WTC11 (cell line): ENCODE results near the gene ABCB10. TPM values are rescaled to one million over a fixed set of nuclear protein-coding genes. Genes with fewer than 3 reads are reported as not detected.

Experiments used
- ATAC-seq: fragments of 200-7000 bp; cut with Tn5 transposase; 2 replicates; pipeline ENCODE4 v1.10.0; 2021; ENCODE audit warnings: mild to moderate bottlenecking, moderate library complexity
- CTCF ChIA-PET: fragments of 300-600 bp; sonication (Branson Sonifier 250); formaldehyde crosslinking; loops from one replicate; lab custom pipeline; 2021; ENCODE audit warnings: antibody characterized with exemption; lab: Charles Lee
- POLR2A ChIA-PET: fragments of 350-600 bp; sonication (Branson Sonifier 250); formaldehyde crosslinking; loops from one replicate; lab custom pipeline; 2021; ENCODE audit warnings: antibody characterized with exemption; lab: Charles Lee
- DNase-seq: peaks from one replicate; pipeline ENCODE4 v3.0.0; 2021; ENCODE audit warnings: low spot score
- H3K27ac Mint-ChIP-seq: 2 replicates; pipeline ENCODE4 v1.8.0; 2021; ENCODE audit warnings: mixed read lengths
- H3K27me3 Mint-ChIP-seq: 2 replicates; pipeline ENCODE4 v1.8.0; 2021; ENCODE audit warnings: low read depth, mild to moderate bottlenecking, moderate library complexity, mixed read lengths
- H3K36me3 Mint-ChIP-seq: 2 replicates; pipeline ENCODE4 v1.8.0; 2021; ENCODE audit warnings: mixed read lengths
- H3K4me1 Mint-ChIP-seq: 2 replicates; pipeline ENCODE4 v1.8.0; 2022; ENCODE audit warnings: mixed read lengths
- H3K4me3 Mint-ChIP-seq: 2 replicates; pipeline ENCODE4 v1.8.0; 2021; ENCODE audit warnings: mild to moderate bottlenecking, moderate library complexity, mixed read lengths
- H3K9me3 Mint-ChIP-seq: 2 replicates; pipeline ENCODE4 v1.8.0; 2021; ENCODE audit warnings: mixed read lengths
- ATF1 ChIP-seq: sonication (generic); formaldehyde crosslinking; IDR thresholded peaks from 2 replicates; pipeline ENCODE4 v1.8.1; 2023; ENCODE audit warnings: mild to moderate bottlenecking, moderate library complexity, missing genetic modification reagents
- ATF3 ChIP-seq: sonication (generic); formaldehyde crosslinking; conservative IDR thresholded peaks from 2 replicates; pipeline ENCODE4 v1.8.1; 2022; ENCODE audit warnings: mild to moderate bottlenecking, missing genetic modification reagents
- CDX4 ChIP-seq: fragments of 250-450 bp; sonication (Bioruptor Pico); IDR thresholded peaks from 2 replicates; pipeline ENCODE4 v1.9.0; 2021; ENCODE audit warnings: moderate library complexity, mild to moderate bottlenecking, inconsistent platforms, borderline replicate concordance
- FOXP1 ChIP-seq: sonication (generic); formaldehyde crosslinking; IDR thresholded peaks from 2 replicates; pipeline ENCODE4 v1.8.0; 2022; ENCODE audit warnings: missing genetic modification reagents, mild to moderate bottlenecking, moderate library complexity, borderline replicate concordance
- HMGXB4 ChIP-seq: sonication (generic); formaldehyde crosslinking; IDR thresholded peaks from 2 replicates; pipeline ENCODE4 v1.8.1; 2023; ENCODE audit warnings: mild to moderate bottlenecking, moderate library complexity, missing genetic modification reagents
- IRF2 ChIP-seq: sonication (generic); formaldehyde crosslinking; IDR thresholded peaks from 2 replicates; pipeline ENCODE4 v1.8.0; 2022; ENCODE audit warnings: low read depth, missing genetic modification reagents, borderline replicate concordance
- JAZF1 ChIP-seq: fragments of 250-450 bp; sonication (Bioruptor Pico); IDR thresholded peaks from 2 replicates; pipeline ENCODE4 v1.9.0; 2021; ENCODE audit warnings: moderate library complexity, mild to moderate bottlenecking, inconsistent platforms
- JUN ChIP-seq: sonication (generic); formaldehyde crosslinking; IDR thresholded peaks from 2 replicates; pipeline ENCODE4 v1.8.0; 2023; ENCODE audit warnings: mild to moderate bottlenecking, missing genetic modification reagents
- MXD4 ChIP-seq: fragments of 250-450 bp; sonication (Bioruptor Pico); IDR thresholded peaks from 2 replicates; pipeline ENCODE4 v1.8.0; 2021; ENCODE audit warnings: mild to moderate bottlenecking, moderate library complexity, borderline replicate concordance
- NR1H2 ChIP-seq: sonication (generic); formaldehyde crosslinking; IDR thresholded peaks from 2 replicates; pipeline ENCODE4 v1.9.0; 2021; ENCODE audit warnings: mild to moderate bottlenecking, moderate library complexity, missing genetic modification reagents
- NR2C2 ChIP-seq: sonication (generic); formaldehyde crosslinking; IDR thresholded peaks from 2 replicates; pipeline ENCODE4 v1.8.0; 2022; ENCODE audit warnings: mild to moderate bottlenecking, missing genetic modification reagents
- RELA ChIP-seq: sonication (generic); formaldehyde crosslinking; IDR thresholded peaks from 2 replicates; pipeline ENCODE4 v1.8.1; 2022; ENCODE audit warnings: missing genetic modification reagents, mild to moderate bottlenecking, borderline replicate concordance
- RORB ChIP-seq: fragments of 250-450 bp; sonication (Bioruptor Pico); IDR thresholded peaks from 2 replicates; pipeline ENCODE4 v1.9.0; 2021; ENCODE audit warnings: mild to moderate bottlenecking
- SOX15 ChIP-seq: fragments of 250-450 bp; sonication (Bioruptor Pico); IDR thresholded peaks from 2 replicates; pipeline ENCODE4 v1.9.0; 2021; ENCODE audit warnings: mild to moderate bottlenecking
- STAT6 ChIP-seq: sonication (generic); formaldehyde crosslinking; conservative IDR thresholded peaks from 2 replicates; pipeline ENCODE4 v1.8.1; 2023; ENCODE audit warnings: mild to moderate bottlenecking, low read depth, missing genetic modification reagents, moderate library complexity
- TEAD4 ChIP-seq: sonication (generic); formaldehyde crosslinking; IDR thresholded peaks from 2 replicates; pipeline ENCODE4 v1.8.0; 2022; ENCODE audit warnings: mild to moderate bottlenecking, missing genetic modification reagents
- ZNF219 ChIP-seq: sonication (generic); formaldehyde crosslinking; IDR thresholded peaks from 2 replicates; pipeline ENCODE4 v1.8.0; 2023; ENCODE audit warnings: missing genetic modification reagents, mild to moderate bottlenecking, borderline replicate concordance
- ZNF317 ChIP-seq: sonication (generic); formaldehyde crosslinking; IDR thresholded peaks from 2 replicates; pipeline ENCODE4 v1.8.1; 2023; ENCODE audit warnings: low read depth, mild to moderate bottlenecking, moderate library complexity, missing genetic modification reagents, borderline replicate concordance
- ZNF512 ChIP-seq: sonication (generic); formaldehyde crosslinking; IDR thresholded peaks from 2 replicates; pipeline ENCODE4 v1.8.1; 2022; ENCODE audit warnings: missing genetic modification reagents, borderline replicate concordance
- ZNF671 ChIP-seq: fragments of 250-450 bp; sonication (Bioruptor Pico); IDR thresholded peaks from 2 replicates; pipeline ENCODE4 v1.8.0; 2021; ENCODE audit warnings: mild to moderate bottlenecking
- total RNA-seq: library from RNA; stranded (reverse); gene quantifications from 3 replicates; pipeline ENCODE4 v1.2.3, GENCODE V29; 2021
- TF ChIP-seq, protein P1 (sequence below): sonication (generic); formaldehyde crosslinking; IDR thresholded peaks from 2 replicates; pipeline ENCODE4 v1.8.1; 2022; ENCODE audit warnings: low read depth, missing genetic modification reagents, borderline replicate concordance
- TF ChIP-seq, protein P2 (sequence below): sonication (generic); formaldehyde crosslinking; IDR thresholded peaks from 2 replicates; pipeline ENCODE4 v1.8.1; 2022; ENCODE audit warnings: mild to moderate bottlenecking, missing genetic modification reagents, moderate library complexity, borderline replicate concordance
- TF ChIP-seq, protein P3 (sequence below): sonication (generic); formaldehyde crosslinking; IDR thresholded peaks from 2 replicates; pipeline ENCODE4 v1.8.0; 2022; ENCODE audit warnings: mild to moderate bottlenecking, missing genetic modification reagents

The ABCB10 gene
- total RNA-seq, 1 experiment from 2014 or later: 11.0 TPM

GRCh38 chr1:229470406-229471043 lies 88.0 kb downstream of the ABCB10 start:
- POLR2A ChIA-PET: no interaction called here
- H3K27me3 Mint-ChIP-seq: no peaks in the 10 kb centered on the region
- H3K27ac Mint-ChIP-seq: no peak overlapping the region
- peaks cover 52% of the 10 kb centered on the region for H3K36me3 Mint-ChIP-seq
- H3K4me1 Mint-ChIP-seq: no peaks in the 10 kb centered on the region
- no peaks in the 10 kb centered on the region for H3K9me3 Mint-ChIP-seq
- no peak overlapping the region for H3K4me3 Mint-ChIP-seq
- no peak for DNase-seq
- no peak for ATAC-seq
- TF ChIP-seq MXD4 (CRISPR knock-in tag): no peak
- TF ChIP-seq RORB: no peak
- TF ChIP-seq HMGXB4 (CRISPR knock-in tag): no peak
- TF ChIP-seq, protein P1, sequence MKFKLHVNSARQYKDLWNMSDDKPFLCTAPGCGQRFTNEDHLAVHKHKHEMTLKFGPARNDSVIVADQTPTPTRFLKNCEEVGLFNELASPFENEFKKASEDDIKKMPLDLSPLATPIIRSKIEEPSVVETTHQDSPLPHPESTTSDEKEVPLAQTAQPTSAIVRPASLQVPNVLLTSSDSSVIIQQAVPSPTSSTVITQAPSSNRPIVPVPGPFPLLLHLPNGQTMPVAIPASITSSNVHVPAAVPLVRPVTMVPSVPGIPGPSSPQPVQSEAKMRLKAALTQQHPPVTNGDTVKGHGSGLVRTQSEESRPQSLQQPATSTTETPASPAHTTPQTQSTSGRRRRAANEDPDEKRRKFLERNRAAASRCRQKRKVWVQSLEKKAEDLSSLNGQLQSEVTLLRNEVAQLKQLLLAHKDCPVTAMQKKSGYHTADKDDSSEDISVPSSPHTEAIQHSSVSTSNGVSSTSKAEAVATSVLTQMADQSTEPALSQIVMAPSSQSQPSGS (CRISPR knock-in tag): no peak
- no peak for TF ChIP-seq NR2C2
- TF ChIP-seq, protein P2, sequence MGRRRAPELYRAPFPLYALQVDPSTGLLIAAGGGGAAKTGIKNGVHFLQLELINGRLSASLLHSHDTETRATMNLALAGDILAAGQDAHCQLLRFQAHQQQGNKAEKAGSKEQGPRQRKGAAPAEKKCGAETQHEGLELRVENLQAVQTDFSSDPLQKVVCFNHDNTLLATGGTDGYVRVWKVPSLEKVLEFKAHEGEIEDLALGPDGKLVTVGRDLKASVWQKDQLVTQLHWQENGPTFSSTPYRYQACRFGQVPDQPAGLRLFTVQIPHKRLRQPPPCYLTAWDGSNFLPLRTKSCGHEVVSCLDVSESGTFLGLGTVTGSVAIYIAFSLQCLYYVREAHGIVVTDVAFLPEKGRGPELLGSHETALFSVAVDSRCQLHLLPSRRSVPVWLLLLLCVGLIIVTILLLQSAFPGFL (CRISPR knock-in tag): no peak
- TF ChIP-seq RELA (CRISPR knock-in tag): no peak
- TF ChIP-seq FOXP1 (CRISPR knock-in tag): no peak
- no peak for TF ChIP-seq ZNF671 (CRISPR knock-in tag)
- no peak for TF ChIP-seq ATF3
- no peak for TF ChIP-seq JAZF1 (CRISPR knock-in tag)
- TF ChIP-seq SOX15 (CRISPR knock-in tag): no peak
- TF ChIP-seq ZNF317 (CRISPR knock-in tag): no peak
- TF ChIP-seq ZNF512 (CRISPR knock-in tag): no peak
- TF ChIP-seq JUN (CRISPR knock-in tag): no peak
- TF ChIP-seq TEAD4 (CRISPR knock-in tag): no peak
- TF ChIP-seq CDX4 (CRISPR knock-in tag): no peak
- TF ChIP-seq ATF1 (CRISPR knock-in tag): no peak
- TF ChIP-seq, all 79 proteins: peak for 0
- CTCF ChIA-PET: interaction anchor here (1.5 kb wide), 1 partner anchor 12 kb away, joined by 3 read pairs; no protein-coding TSS in a partner anchor

DNA sequence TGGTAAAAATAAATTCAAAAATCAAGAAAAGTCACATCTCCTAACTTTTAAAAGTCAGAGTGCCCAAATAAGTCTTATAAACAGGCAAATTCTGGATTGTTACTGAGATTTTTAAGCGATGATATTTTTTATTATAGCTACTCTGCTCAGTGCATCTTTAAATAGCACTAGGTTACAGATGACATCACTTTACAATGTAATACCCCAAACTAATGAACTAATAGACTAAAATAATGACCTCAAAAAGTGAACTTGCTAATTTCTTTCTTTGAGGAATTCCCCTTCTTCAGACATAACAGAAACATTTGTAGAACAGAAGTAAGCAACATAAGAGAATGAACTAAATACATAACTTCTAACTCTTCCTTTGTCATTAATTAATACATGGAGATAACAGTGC lies 91.6 kb downstream of the ABCB10 start:
- Mint-ChIP-seq H3K4me3 (no peak overlapping the region), H3K4me1 (no peaks in the 10 kb centered on the region), H3K27me3 (no peaks in the 10 kb centered on the region), H3K9me3 (no peaks in the 10 kb centered on the region), H3K27ac (no peak overlapping the region), H3K36me3 (peaks cover 70% of the 10 kb centered on the region)
- POLR2A ChIA-PET: no interaction called here
- ATAC-seq (no peak), DNase-seq (no peak)
- CTCF ChIA-PET: interaction anchor here (1.4 to 2.1 kb wide), 2 partner anchors 15 kb away, joined by 5 to 8 read pairs; no protein-coding TSS in a partner anchor
- no peak for TF ChIP-seq NR1H2
- no peak for TF ChIP-seq SOX15 (CRISPR knock-in tag)
- TF ChIP-seq, protein P3, sequence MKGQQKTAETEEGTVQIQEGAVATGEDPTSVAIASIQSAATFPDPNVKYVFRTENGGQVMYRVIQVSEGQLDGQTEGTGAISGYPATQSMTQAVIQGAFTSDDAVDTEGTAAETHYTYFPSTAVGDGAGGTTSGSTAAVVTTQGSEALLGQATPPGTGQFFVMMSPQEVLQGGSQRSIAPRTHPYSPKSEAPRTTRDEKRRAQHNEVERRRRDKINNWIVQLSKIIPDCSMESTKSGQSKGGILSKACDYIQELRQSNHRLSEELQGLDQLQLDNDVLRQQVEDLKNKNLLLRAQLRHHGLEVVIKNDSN (CRISPR knock-in tag): no peak
- no peak for TF ChIP-seq ZNF219
- no peak for TF ChIP-seq MXD4 (CRISPR knock-in tag)
- TF ChIP-seq JAZF1 (CRISPR knock-in tag): no peak
- no peak for TF ChIP-seq RELA (CRISPR knock-in tag)
- TF ChIP-seq STAT6 (CRISPR knock-in tag): no peak
- no peak for TF ChIP-seq IRF2 (CRISPR knock-in tag)
